CD4-positive, CD25-positive, alpha-beta regulatory T cell (primary cell): ENCODE results near the gene STAG1. TPM values are rescaled to one million over a fixed set of nuclear protein-coding genes. Genes with fewer than 3 reads are reported as not detected.
"Not testable (repeated sequence)": the region's sequence is repeated elsewhere in the genome, so short reads cannot be mapped to it uniquely, and the experiment has no call there.

Experiments
- ATAC-seq, 2 donors: fragments of 150-1000 bp; cut with Tn5 transposase; one replicate each; pipeline ENCODE4 v1.10.0; 2021; ENCODE audit warnings: low read depth in 2 of 2, moderate number of reproducible peaks in 2 of 2, moderate library complexity in 1 of 2
- DNase-seq, 3 donors: peaks; one replicate each; pipeline versions ENCODE4 v3.0.0 to v3.0.0-alpha.2; 2012 to 2022; ENCODE audit warnings: mixed read lengths in 1 of 3
- H3K27ac ChIP-seq: one replicate; pipeline ENCODE4 v1.7.0; 2013; ENCODE audit warnings: mild to moderate bottlenecking, low read length; ENCODE audit not compliant: insufficient read depth, poor library complexity, severe bottlenecking
- H3K27me3 ChIP-seq: one replicate; pipeline ENCODE4 v1.7.0; 2013; ENCODE audit warnings: low read length; ENCODE audit not compliant: control insufficient read depth, insufficient read depth
- H3K36me3 ChIP-seq: one replicate; pipeline ENCODE4 v1.7.0; 2013; ENCODE audit warnings: mild to moderate bottlenecking, low read length, moderate library complexity; ENCODE audit not compliant: control insufficient read depth, insufficient read depth
- H3K4me1 ChIP-seq: 2 replicates; pipeline ENCODE4 v1.7.0; 2013; ENCODE audit warnings: mild to moderate bottlenecking, low read length; ENCODE audit not compliant: insufficient read depth, control insufficient read depth, poor library complexity, severe bottlenecking
- H3K4me3 ChIP-seq: one replicate; pipeline ENCODE4 v1.7.0; 2013; ENCODE audit warnings: low read depth, mild to moderate bottlenecking, low read length, moderate library complexity
- H3K9me3 ChIP-seq, 2 experiments: 1 replicate in 1 of 2; 2 replicates in 1 of 2; pipeline ENCODE4 v1.7.0; 2013; ENCODE audit warnings: low read length in 2 of 2, mild to moderate bottlenecking in 1 of 2, moderate library complexity in 1 of 2; ENCODE audit not compliant: control insufficient read depth in 2 of 2
- H3K27ac Mint-ChIP-seq, 3 donors: one replicate each; pipeline ENCODE4 v1.8.0; 2020 to 2022; ENCODE audit warnings: mild to moderate bottlenecking in 3 of 3, mixed read lengths in 3 of 3, moderate library complexity in 2 of 3
- H3K27me3 Mint-ChIP-seq: one replicate; pipeline ENCODE4 v1.8.0; 2022; ENCODE audit warnings: mild to moderate bottlenecking, mixed read lengths
- H3K36me3 Mint-ChIP-seq: one replicate; pipeline ENCODE4 v1.8.0; 2020; ENCODE audit warnings: mixed read lengths
- H3K4me1 Mint-ChIP-seq, 4 donors: one replicate each; pipeline ENCODE4 v1.8.0; 2020 to 2022; ENCODE audit warnings: mixed read lengths in 4 of 4, mild to moderate bottlenecking in 1 of 4
- H3K4me3 Mint-ChIP-seq, 4 donors: one replicate each; pipeline ENCODE4 v1.8.0; 2020 to 2022; ENCODE audit warnings: mild to moderate bottlenecking in 4 of 4, mixed read lengths in 4 of 4, moderate library complexity in 3 of 4
- H3K9me3 Mint-ChIP-seq, 7 donors: one replicate each; pipeline ENCODE4 v1.8.0; 2020 to 2022; ENCODE audit warnings: mixed read lengths in 7 of 7, mild to moderate bottlenecking in 3 of 7, moderate library complexity in 2 of 7
- polyA plus RNA-seq, 4 donors: library from polyadenylated mRNA; unstranded; fragments of 300-500 nt; fragmentation: Illumina TruSeq; gene quantifications; one replicate each; pipeline ENCODE4 v1.2.3, GENCODE V29; 2021
- total RNA-seq: library from RNA; stranded (reverse); gene quantifications from one replicate; pipeline ENCODE4 v1.2.3, GENCODE V29; 2022

The STAG1 gene
- total and polyA plus RNA-seq, 5 donors from 2014 or later, result 16.0 to 58.6 (median 21.3) TPM

GRCh38 chr3:136518102-136518501 lies 234.1 kb downstream of the STAG1 start:
- H3K4me1 ChIP-seq, result no peaks in the 10 kb centered on the region
- Mint-ChIP-seq H3K36me3 (peaks cover 23% of the 10 kb centered on the region), H3K9me3 (peaks cover 0 to 4% (median 0%) of the 10 kb centered on the region in 7 donors), H3K27me3 (no peaks in the 10 kb centered on the region), H3K4me1 (peaks cover 7 to 16% (median 11%) of the 10 kb centered on the region in 4 donors), H3K4me3 (no peak overlapping the region), H3K27ac (peak overlapping the region in 1 of 3 donors; percentile 11)
- no peaks in the 10 kb centered on the region for H3K27me3 ChIP-seq
- peaks cover 6% of the 10 kb centered on the region for H3K36me3 ChIP-seq
- DNase-seq (no peak), ATAC-seq (no peak)
- H3K9me3 ChIP-seq, result no peaks in the 10 kb centered on the region
- no peak overlapping the region for H3K4me3 ChIP-seq
- no peak overlapping the region for H3K27ac ChIP-seq

- no peak overlapping the region for H3K27ac ChIP-seq
- no peak overlapping the region for H3K4me3 Mint-ChIP-seq
- no peaks in the 10 kb centered on the region for H3K27me3 ChIP-seq
- DNase-seq, result no peak
- peaks cover 6% of the 10 kb centered on the region for H3K36me3 ChIP-seq
- no peak overlapping the region for H3K4me3 ChIP-seq
- no peaks in the 10 kb centered on the region for H3K27me3 Mint-ChIP-seq
- no peaks in the 10 kb centered on the region for H3K4me1 ChIP-seq
- no peak for ATAC-seq
- peaks cover 28% of the 10 kb centered on the region for H3K36me3 Mint-ChIP-seq
- no peaks in the 10 kb centered on the region for H3K9me3 ChIP-seq
- peaks cover 0 to 13% (median 8%) of the 10 kb centered on the region in 4 donors for H3K4me1 Mint-ChIP-seq
- peaks cover 0 to 6% (median 0%) of the 10 kb centered on the region in 7 donors for H3K9me3 Mint-ChIP-seq
- no peak overlapping the region for H3K27ac Mint-ChIP-seq
Observed at GRCh38 chr3:136516656-136517055, 235.5 kb downstream of the STAG1 start.

- Histone ChIP-seq H3K27me3 (no peaks in the 10 kb centered on the region), H3K36me3 (peaks cover 6% of the 10 kb centered on the region), H3K27ac (no peak overlapping the region), H3K4me1 (no peaks in the 10 kb centered on the region), H3K4me3 (no peak overlapping the region), H3K9me3 (no peaks in the 10 kb centered on the region)
- Mint-ChIP-seq H3K27ac (no peak overlapping the region), H3K9me3 (peaks cover 0 to 6% (median 0%) of the 10 kb centered on the region in 7 donors), H3K36me3 (peaks cover 28% of the 10 kb centered on the region), H3K4me1 (peaks cover 0 to 13% (median 6%) of the 10 kb centered on the region in 4 donors), H3K4me3 (no peak overlapping the region), H3K27me3 (no peaks in the 10 kb centered on the region)
- ATAC-seq (no peak), DNase-seq (no peak)
Observed at GRCh38 chr3:136516095-136516494, 236.1 kb downstream of the STAG1 start.

GRCh38 chr3:136514533-136514932 lies 237.6 kb downstream of the STAG1 start:
- H3K9me3 Mint-ChIP-seq, H3K4me1 Mint-ChIP-seq, H3K27ac ChIP-seq, H3K4me1 ChIP-seq, DNase-seq, H3K27me3 ChIP-seq, H3K27me3 Mint-ChIP-seq, H3K27ac Mint-ChIP-seq, H3K36me3 ChIP-seq, H3K4me3 ChIP-seq, H3K4me3 Mint-ChIP-seq, H3K9me3 ChIP-seq, ATAC-seq: not testable (repeated sequence)
- peaks cover 24% of the 10 kb centered on the region for H3K36me3 Mint-ChIP-seq

- H3K36me3 ChIP-seq, result peaks cover 5% of the 10 kb centered on the region
- H3K27ac Mint-ChIP-seq, result no peak overlapping the region
Observed at GRCh38 chr3:136513367-136513766, 238.8 kb downstream of the STAG1 start.

GRCh38 chr3:136512381-136512780 lies 239.8 kb downstream of the STAG1 start:
- Histone ChIP-seq H3K4me3 (no peak overlapping the region), H3K36me3 (peaks cover 3% of the 10 kb centered on the region), H3K4me1 (no peaks in the 10 kb centered on the region), H3K9me3 (no peaks in the 10 kb centered on the region), H3K27me3 (no peaks in the 10 kb centered on the region), H3K27ac (no peak overlapping the region)
- peaks cover 6 to 14% (median 8%) of the 10 kb centered on the region in 4 donors for H3K4me1 Mint-ChIP-seq
- peak overlapping the region in 1 of 3 donors; percentile 3 for H3K27ac Mint-ChIP-seq
- H3K36me3 Mint-ChIP-seq, result peaks cover 17% of the 10 kb centered on the region
- DNase-seq (no peak), ATAC-seq (no peak)
- no peaks in the 10 kb centered on the region for H3K27me3 Mint-ChIP-seq
- no peak overlapping the region for H3K4me3 Mint-ChIP-seq
- H3K9me3 Mint-ChIP-seq, result peaks cover 0 to 6% (median 0%) of the 10 kb centered on the region in 7 donors

More at GRCh38 chr3:136513367-136513766, 238.8 kb downstream of the STAG1 start:
- Mint-ChIP-seq H3K9me3 (peaks cover 0 to 6% (median 0%) of the 10 kb centered on the region in 7 donors), H3K4me1 (peaks cover 6 to 9% (median 7%) of the 10 kb centered on the region in 4 donors), H3K36me3 (peaks cover 20% of the 10 kb centered on the region), H3K4me3 (no peak overlapping the region), H3K27me3 (no peaks in the 10 kb centered on the region)
- Histone ChIP-seq H3K27ac (no peak overlapping the region), H3K4me3 (no peak overlapping the region), H3K27me3 (no peaks in the 10 kb centered on the region), H3K4me1 (no peaks in the 10 kb centered on the region), H3K9me3 (no peaks in the 10 kb centered on the region)
- ATAC-seq, result no peak
- no peak for DNase-seq

GRCh38 chr3:136505676-136506075 lies 246.5 kb downstream of the STAG1 start:
- DNase-seq, result no peak
- Mint-ChIP-seq H3K27ac (peak overlapping the region in 2 of 3 donors; percentile 4 to 55), H3K4me3 (no peak overlapping the region)

GRCh38 chr3:136503056-136503455 lies 249.1 kb downstream of the STAG1 start:
- no peak for DNase-seq
- H3K27ac Mint-ChIP-seq, result peak overlapping the region; percentile 22 to 83 (median 36)

More at GRCh38 chr3:136505676-136506075, 246.5 kb downstream of the STAG1 start:
- Mint-ChIP-seq H3K9me3 (no peaks in the 10 kb centered on the region), H3K36me3 (peaks cover 23% of the 10 kb centered on the region), H3K4me1 (peaks cover 0 to 24% (median 15%) of the 10 kb centered on the region in 4 donors), H3K27me3 (no peaks in the 10 kb centered on the region)
- ATAC-seq, result no peak
- Histone ChIP-seq H3K27me3 (no peaks in the 10 kb centered on the region), H3K36me3 (peaks cover 8% of the 10 kb centered on the region), H3K4me1 (no peaks in the 10 kb centered on the region), H3K9me3 (no peaks in the 10 kb centered on the region), H3K27ac (no peak overlapping the region), H3K4me3 (no peak overlapping the region)

More at GRCh38 chr3:136503056-136503455, 249.1 kb downstream of the STAG1 start:
- no peaks in the 10 kb centered on the region for H3K9me3 ChIP-seq
- no peak overlapping the region for H3K27ac ChIP-seq
- ATAC-seq, result no peak
- H3K4me1 ChIP-seq, result no peaks in the 10 kb centered on the region
- no peak overlapping the region for H3K4me3 Mint-ChIP-seq
- H3K27me3 Mint-ChIP-seq, result no peaks in the 10 kb centered on the region
- peaks cover 23% of the 10 kb centered on the region for H3K36me3 Mint-ChIP-seq
- peaks cover 8% of the 10 kb centered on the region for H3K36me3 ChIP-seq
- peaks cover 0 to 20% (median 14%) of the 10 kb centered on the region in 4 donors for H3K4me1 Mint-ChIP-seq
- no peak overlapping the region for H3K4me3 ChIP-seq
- no peaks in the 10 kb centered on the region for H3K27me3 ChIP-seq
- H3K9me3 Mint-ChIP-seq, result no peaks in the 10 kb centered on the region
